PC-3 (cell line): Measurements from ENCODE around the gene AJUBA. TPM values are rescaled to one million over a fixed set of nuclear protein-coding genes. Genes with fewer than 3 reads are reported as not detected.

Experiments
- ATAC-seq: fragments of 200-7000 bp; cut with Tn5 transposase; 2 replicates; pipeline ENCODE4 v1.9.1; 2020; ENCODE audit warnings: mild to moderate bottlenecking, moderate library complexity
- BruUV-seq: library from RNA; stranded (reverse); fragments of 400-500 nt; replicated peaks from 2 replicates; lab custom pipeline; 2021; lab: Mats Ljungman, UMichigan
- CTCF ChIA-PET: fragments of 300-600 bp; sonication (Branson Sonifier 250); formaldehyde crosslinking; loops from one replicate; lab custom pipeline; 2022; ENCODE audit warnings: antibody characterized with exemption; lab: Charles Lee
- POLR2A ChIA-PET: fragments of 300-600 bp; sonication (Branson Sonifier 250); formaldehyde crosslinking; loops from one replicate; lab custom pipeline; 2022; ENCODE audit warnings: antibody characterized with exemption; ENCODE audit not compliant: unreplicated experiment; lab: Charles Lee
- DNase-seq: peaks from one replicate; pipeline ENCODE4 v3.0.0-alpha.2; 2015
- H2AFZ ChIP-seq: fragments of 300-600 bp; sonication (generic); 2 replicates; pipeline ENCODE4 v1.6.0; 2016; ENCODE audit warnings: antibody characterized with exemption, low read length
- H3F3A ChIP-seq: fragments of 300-600 bp; sonication (generic); one replicate; pipeline ENCODE4 v1.6.0; 2017; ENCODE audit warnings: antibody characterized with exemption, low read length, control low read depth, mild to moderate bottlenecking; ENCODE audit not compliant: unreplicated experiment
- H3K27ac ChIP-seq: fragments of 300-600 bp; sonication (generic); 2 replicates; pipeline ENCODE4 v1.5.1; 2016; ENCODE audit warnings: mild to moderate bottlenecking, low read length
- H3K27me3 ChIP-seq: fragments of 300-600 bp; sonication (generic); 2 replicates; pipeline ENCODE4 v1.6.1; 2016; ENCODE audit warnings: low read length, mixed read lengths
- H3K36me3 ChIP-seq: fragments of 300-600 bp; sonication (generic); 2 replicates; pipeline ENCODE4 v1.6.1; 2016; ENCODE audit warnings: low read depth, mixed run types, low read length, mixed read lengths
- H3K4me1 ChIP-seq: fragments of 300-600 bp; sonication (generic); 2 replicates; pipeline ENCODE4 v1.5.1; 2016; ENCODE audit warnings: low read length; ENCODE audit not compliant: insufficient read depth
- H3K4me2 ChIP-seq: fragments of 300-600 bp; sonication (generic); 2 replicates; pipeline ENCODE4 v1.6.0; 2016; ENCODE audit warnings: low read length
- H3K4me3 ChIP-seq: fragments of 300-600 bp; sonication (generic); 2 replicates; pipeline ENCODE4 v1.5.1; 2016; ENCODE audit warnings: mild to moderate bottlenecking, low read length, mixed read lengths
- H3K79me2 ChIP-seq: fragments of 300-600 bp; sonication (generic); 2 replicates; pipeline ENCODE4 v1.6.1; 2017; ENCODE audit warnings: low read length, mixed read lengths
- H3K9ac ChIP-seq: fragments of 300-600 bp; sonication (generic); 2 replicates; pipeline ENCODE4 v1.6.0; 2016; ENCODE audit warnings: mild to moderate bottlenecking, low read length
- H3K9me2 ChIP-seq: fragments of 300-600 bp; sonication (generic); replicated peaks from 2 replicates; pipeline ENCODE4 v1.6.1; 2016; ENCODE audit warnings: mixed run types, low read length, mixed read lengths
- H3K9me3 ChIP-seq: fragments of 300-600 bp; sonication (generic); 2 replicates; pipeline ENCODE4 v1.6.1; 2016; ENCODE audit warnings: low read length, mixed read lengths
- H4K20me1 ChIP-seq: fragments of 300-600 bp; sonication (generic); 2 replicates; pipeline ENCODE4 v1.6.1; 2016; ENCODE audit warnings: low read length, mixed read lengths
- CTCF ChIP-seq: fragments of 300-600 bp; sonication (generic); conservative IDR thresholded peaks from 2 replicates; pipeline ENCODE4 v1.5.1; 2017; ENCODE audit warnings: antibody characterized with exemption, low read depth, mild to moderate bottlenecking, low read length
- EZH2 ChIP-seq: fragments of 300-600 bp; sonication (generic); IDR thresholded peaks from one replicate; pipeline ENCODE4 v1.6.1; 2017; ENCODE audit warnings: antibody characterized with exemption, mild to moderate bottlenecking, low read length; ENCODE audit not compliant: unreplicated experiment
- EZH2phosphoT487 ChIP-seq: fragments of 300-600 bp; sonication (generic); IDR thresholded peaks from 2 replicates; pipeline ENCODE4 v1.6.1; 2018; ENCODE audit warnings: mild to moderate bottlenecking, antibody characterized with exemption, low read length, borderline replicate concordance
- intact Hi-C: fragments of 100-400 bp; cut with micrococcal nuclease; formaldehyde crosslinking; loops from 2 replicates; pipeline ENCODE4 v1.9.0; 2023
- total RNA-seq: library from RNA; depleted of rRNA; stranded (reverse); fragments of >200 nt; gene quantifications from 2 replicates; pipeline ENCODE4 v1.2.3, GENCODE V29; 2014

AJUBA gene
- total RNA-seq, 1 experiment from 2014 or later, result 81.1 TPM

GRCh38 chr14:22977434-22977683, 5.0 kb downstream of the AJUBA start:
- intact Hi-C loops, result loop anchor here (10.0 kb wide), 1 partner anchor 327 kb away; the partner anchor contains the start of genes BCL2L2 and PPP1R3E
- Histone ChIP-seq H3F3A (peaks cover 7% of the 10 kb centered on the region), H3K79me2 (peaks cover 68% of the 10 kb centered on the region), H3K36me3 (peaks cover 27% of the 10 kb centered on the region; the same call in 1 of the 2 replicates), H3K4me3 (peak overlapping the region; percentile 43), H2AFZ (no peak overlapping the region), H3K27ac (peak overlapping the region; percentile 78), H3K27me3 (no peaks in the 10 kb centered on the region), H3K9me2 (no peaks in the 10 kb centered on the region), H4K20me1 (0 out of 2 replicates have a peak, but pooled peaks cover 6% of the 10 kb centered on the region), H3K9me3 (no peaks in the 10 kb centered on the region), H3K9ac (peak overlapping the region; percentile 13; the same call in 1 of the 2 replicates), H3K4me1 (peaks cover 46% of the 10 kb centered on the region), H3K4me2 (peak overlapping the region; percentile 85)
- no TSS peak for BruUV-seq
- DNase-seq (no peak), ATAC-seq (no peak)
- ChIA-PET POLR2A (interaction anchor here (0.6 to 0.8 kb wide), 3 partner anchors 33 to 118 kb away, joined by 3 to 8 read pairs (median 5); partner anchors contain the start of genes ACIN1, C14orf119 and LRP10), CTCF (interaction anchor here (0.6 to 2.4 kb wide), 2 partner anchors 9 to 29 kb away, joined by 3 to 11 read pairs; no protein-coding TSS in a partner anchor)
- no peak for TF ChIP-seq EZH2phosphoT487
- no peak for TF ChIP-seq EZH2
- no peak for TF ChIP-seq CTCF

GRCh38 chr14:22976620-22977433, 5.5 kb downstream of the AJUBA start:
- Histone ChIP-seq H3K36me3 (peaks cover 33% of the 10 kb centered on the region; the same call in 1 of the 2 replicates), H2AFZ (no peak overlapping the region), H3F3A (peaks cover 7% of the 10 kb centered on the region), H4K20me1 (0 out of 2 replicates have a peak, but pooled peaks cover 6% of the 10 kb centered on the region), H3K27me3 (no peaks in the 10 kb centered on the region), H3K9me2 (no peaks in the 10 kb centered on the region), H3K4me1 (peaks cover 46% of the 10 kb centered on the region), H3K9me3 (no peaks in the 10 kb centered on the region), H3K79me2 (peaks cover 63% of the 10 kb centered on the region), H3K27ac (peak overlapping the region; percentile 78), H3K4me2 (peak overlapping the region; percentile 85), H3K4me3 (peak overlapping the region; percentile 43), H3K9ac (peak overlapping the region; percentile 13; the same call in 1 of the 2 replicates)
- BruUV-seq, result TSS peak; percentile 2
- TF ChIP-seq EZH2 (no peak), CTCF (no peak), EZH2phosphoT487 (no peak)
- DNase-seq (peak; percentile 82), ATAC-seq (peak; percentile 6; the same call in 1 of the 2 replicates)
- intact Hi-C loops, result loop anchor here (10.0 kb wide), 1 partner anchor 328 kb away; the partner anchor contains the start of genes BCL2L2 and PPP1R3E
- POLR2A ChIA-PET, result interaction anchor here (0.8 kb wide), 1 partner anchor 106 kb away, joined by 3 read pairs; the partner anchor contains the start of gene LRP10
- CTCF ChIA-PET, result interaction anchor here (2.4 kb wide), 1 partner anchor 9 kb away, joined by 11 read pairs; no protein-coding TSS in a partner anchor
